ENCODE measurements around the gene USP31.
A peak's percentile ranks its signal among the peaks of the same experiment; 100 is the strongest.
"Not testable (repeated sequence)": the region's sequence is repeated elsewhere in the genome, so short reads cannot be mapped to it uniquely, and the experiment has no call there.

USP31 gene

GRCh38 chr16:23158114-23158513 lies 8.9 kb upstream of the USP31 start:
- DNase-seq = no peak

- DNase-seq = no peak
Observed at GRCh38 chr16:23156946-23157460, 7.8 kb upstream of the USP31 start.

- no peak for DNase-seq
Observed at GRCh38 chr16:23156110-23156509, 6.9 kb upstream of the USP31 start.

- DNase-seq = no peak
Observed at GRCh38 chr16:23155445-23156049, 6.3 kb upstream of the USP31 start.

- no peak for DNase-seq
Observed at GRCh38 chr16:23152386-23153178, 3.3 kb upstream of the USP31 start.

GRCh38 chr16:23149993-23150364 lies 727 bp upstream of the USP31 start:
- no peak for DNase-seq

- DNase-seq = peak; percentile 60
Observed at GRCh38 chr16:23148513-23149266, 562 bp downstream of the USP31 start.

- DNase-seq = no peak
Observed at GRCh38 chr16:23148166-23148512, 1.1 kb downstream of the USP31 start.

GRCh38 chr16:23147666-23148065 lies 1.6 kb downstream of the USP31 start:
- DNase-seq = no peak

GRCh38 chr16:23146877-23147601 lies 2.2 kb downstream of the USP31 start:
- DNase-seq = no peak

GRCh38 chr16:23145608-23146007 lies 3.6 kb downstream of the USP31 start:
- DNase-seq = no peak

- no peak for DNase-seq
Observed at GRCh38 chr16:23145186-23145585, 4.1 kb downstream of the USP31 start.

- not testable (repeated sequence) for DNase-seq
Observed at GRCh38 chr16:23144393-23144792, 4.9 kb downstream of the USP31 start.

GRCh38 chr16:23143391-23143790 lies 5.9 kb downstream of the USP31 start:
- DNase-seq = no peak

- no peak for DNase-seq
Observed at GRCh38 chr16:23141959-23142740, 7.1 kb downstream of the USP31 start.

GRCh38 chr16:23141500-23141899 lies 7.8 kb downstream of the USP31 start:
- DNase-seq = no peak

- no peak for DNase-seq
Observed at GRCh38 chr16:23141033-23141432, 8.2 kb downstream of the USP31 start.

GRCh38 chr16:23140107-23140506 lies 9.1 kb downstream of the USP31 start:
- DNase-seq = no peak

- DNase-seq = no peak
Observed at GRCh38 chr16:23137818-23138217, 11.4 kb downstream of the USP31 start.

GRCh38 chr16:23137256-23137655 lies 12.0 kb downstream of the USP31 start:
- DNase-seq = no peak

- DNase-seq = no peak
Observed at GRCh38 chr16:23134274-23134673, 15.0 kb downstream of the USP31 start.

- no peak for DNase-seq
Observed at GRCh38 chr16:23132775-23133463, 16.3 kb downstream of the USP31 start.
